ENCODE results near the gene TMEM255B.
"Not testable (repeated sequence)": the region's sequence is repeated elsewhere in the genome, so short reads cannot be mapped to it uniquely, and the experiment has no call there.

The TMEM255B gene

GRCh38 chr13:113794086-113794485, 35.1 kb downstream of the TMEM255B start:
- TF ChIP-seq, protein P1, sequence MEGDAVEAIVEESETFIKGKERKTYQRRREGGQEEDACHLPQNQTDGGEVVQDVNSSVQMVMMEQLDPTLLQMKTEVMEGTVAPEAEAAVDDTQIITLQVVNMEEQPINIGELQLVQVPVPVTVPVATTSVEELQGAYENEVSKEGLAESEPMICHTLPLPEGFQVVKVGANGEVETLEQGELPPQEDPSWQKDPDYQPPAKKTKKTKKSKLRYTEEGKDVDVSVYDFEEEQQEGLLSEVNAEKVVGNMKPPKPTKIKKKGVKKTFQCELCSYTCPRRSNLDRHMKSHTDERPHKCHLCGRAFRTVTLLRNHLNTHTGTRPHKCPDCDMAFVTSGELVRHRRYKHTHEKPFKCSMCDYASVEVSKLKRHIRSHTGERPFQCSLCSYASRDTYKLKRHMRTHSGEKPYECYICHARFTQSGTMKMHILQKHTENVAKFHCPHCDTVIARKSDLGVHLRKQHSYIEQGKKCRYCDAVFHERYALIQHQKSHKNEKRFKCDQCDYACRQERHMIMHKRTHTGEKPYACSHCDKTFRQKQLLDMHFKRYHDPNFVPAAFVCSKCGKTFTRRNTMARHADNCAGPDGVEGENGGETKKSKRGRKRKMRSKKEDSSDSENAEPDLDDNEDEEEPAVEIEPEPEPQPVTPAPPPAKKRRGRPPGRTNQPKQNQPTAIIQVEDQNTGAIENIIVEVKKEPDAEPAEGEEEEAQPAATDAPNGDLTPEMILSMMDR (IDR thresholded peaks at IDR 0.05; ENCODE audit: low read length), result no peak
- TF ChIP-seq EZH2 (IDR thresholded peaks at IDR 0.05; ENCODE audit: borderline replicate concordance, low read length), result no peak
- Histone ChIP-seq H3K79me2 (ENCODE audit: insufficient read depth, low read length) (no peaks in the 10 kb centered on the region), H3K4me2 (ENCODE audit: low read length) (no peak overlapping the region), H3K27me3 (ENCODE audit: insufficient read depth, low read length) (no peaks in the 10 kb centered on the region), H3K9me3 (ENCODE audit: low read length) (no peaks in the 10 kb centered on the region), H3K4me1 (ENCODE audit: insufficient read depth, low read length, severe bottlenecking) (no peaks in the 10 kb centered on the region), H3K9me2 (ENCODE audit: low read depth, low read length) (no peaks in the 10 kb centered on the region), H3K9ac (ENCODE audit: low read length) (no peak overlapping the region), H3K27ac (ENCODE audit: low read depth, low read length, poor library complexity, severe bottlenecking) (no peak overlapping the region), H2AFZ (ENCODE audit: low read length) (no peak overlapping the region), H3K4me3 (ENCODE audit: low read depth, low read length, poor library complexity, severe bottlenecking) (no peak overlapping the region), H3K36me3 (ENCODE audit: insufficient read depth, low read length) (no peaks in the 10 kb centered on the region), H3F3A (ENCODE audit: insufficient read depth, low read length) (no peaks in the 10 kb centered on the region), H4K20me1 (ENCODE audit: insufficient read depth, low read length) (no peaks in the 10 kb centered on the region)

DNA sequence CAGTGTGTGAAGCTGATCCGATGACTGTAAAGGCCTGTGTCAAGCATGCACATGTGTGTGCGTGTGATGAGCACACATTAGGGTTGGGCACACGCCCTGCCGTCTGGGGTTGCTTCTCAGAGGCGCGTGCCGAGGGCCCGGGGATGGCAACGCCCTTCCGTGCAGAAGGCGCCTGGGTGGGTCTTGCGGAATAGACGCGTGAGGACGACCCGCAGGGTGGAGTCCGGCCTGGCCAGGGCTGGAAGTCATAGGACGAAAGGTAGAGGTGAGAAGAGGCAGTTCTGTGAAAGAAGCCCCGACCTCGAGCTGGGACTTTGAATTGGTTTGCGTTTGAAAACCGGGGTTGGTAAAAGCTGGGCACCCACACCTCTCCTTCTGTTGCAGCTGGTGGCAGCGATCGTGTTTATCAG, 35.7 kb downstream of the TMEM255B start:
- H3K9me3 ChIP-seq (ENCODE audit: low read length), result no peaks in the 10 kb centered on the region
- H3K79me2 ChIP-seq (ENCODE audit: insufficient read depth, low read length), result no peaks in the 10 kb centered on the region
- no peaks in the 10 kb centered on the region for H3K36me3 ChIP-seq (ENCODE audit: insufficient read depth, low read length)
- no peaks in the 10 kb centered on the region; the same call in 1 of the 2 replicates for H3K27me3 ChIP-seq (ENCODE audit: insufficient read depth, low read length)
- H3K4me3 ChIP-seq (ENCODE audit: low read depth, low read length, poor library complexity, severe bottlenecking), result no peak overlapping the region
- no peaks in the 10 kb centered on the region for H4K20me1 ChIP-seq (ENCODE audit: insufficient read depth, low read length)
- no peak overlapping the region for H2AFZ ChIP-seq (ENCODE audit: low read length)
- no peak overlapping the region for H3K27ac ChIP-seq (ENCODE audit: low read depth, low read length, poor library complexity, severe bottlenecking)
- no peaks in the 10 kb centered on the region for H3K4me1 ChIP-seq (ENCODE audit: insufficient read depth, low read length, severe bottlenecking)
- no peak overlapping the region for H3K9ac ChIP-seq (ENCODE audit: low read length)
- no peaks in the 10 kb centered on the region for H3K9me2 ChIP-seq (ENCODE audit: low read depth, low read length)
- H3F3A ChIP-seq (ENCODE audit: insufficient read depth, low read length), result no peaks in the 10 kb centered on the region
- no peak overlapping the region for H3K4me2 ChIP-seq (ENCODE audit: low read length)
- TF ChIP-seq, protein P1 (IDR thresholded peaks at IDR 0.05; ENCODE audit: low read length), result no peak
- no peak for TF ChIP-seq EZH2 (IDR thresholded peaks at IDR 0.05; ENCODE audit: borderline replicate concordance, low read length)

GRCh38 chr13:113795362-113795761, 36.3 kb downstream of the TMEM255B start:
- H3K4me2 ChIP-seq (ENCODE audit: low read length); H3K79me2 ChIP-seq (ENCODE audit: insufficient read depth, low read length); H2AFZ ChIP-seq (ENCODE audit: low read length); H3K4me3 ChIP-seq (ENCODE audit: low read depth, low read length, poor library complexity, severe bottlenecking); H3F3A ChIP-seq (ENCODE audit: insufficient read depth, low read length); H3K4me1 ChIP-seq (ENCODE audit: insufficient read depth, low read length, severe bottlenecking); H3K27me3 ChIP-seq (ENCODE audit: insufficient read depth, low read length); H3K9ac ChIP-seq (ENCODE audit: low read length); H3K9me2 ChIP-seq (ENCODE audit: low read depth, low read length); H3K9me3 ChIP-seq (ENCODE audit: low read length); H3K27ac ChIP-seq (ENCODE audit: low read depth, low read length, poor library complexity, severe bottlenecking); H3K36me3 ChIP-seq (ENCODE audit: insufficient read depth, low read length); H4K20me1 ChIP-seq (ENCODE audit: insufficient read depth, low read length): not testable (repeated sequence)

DNA sequence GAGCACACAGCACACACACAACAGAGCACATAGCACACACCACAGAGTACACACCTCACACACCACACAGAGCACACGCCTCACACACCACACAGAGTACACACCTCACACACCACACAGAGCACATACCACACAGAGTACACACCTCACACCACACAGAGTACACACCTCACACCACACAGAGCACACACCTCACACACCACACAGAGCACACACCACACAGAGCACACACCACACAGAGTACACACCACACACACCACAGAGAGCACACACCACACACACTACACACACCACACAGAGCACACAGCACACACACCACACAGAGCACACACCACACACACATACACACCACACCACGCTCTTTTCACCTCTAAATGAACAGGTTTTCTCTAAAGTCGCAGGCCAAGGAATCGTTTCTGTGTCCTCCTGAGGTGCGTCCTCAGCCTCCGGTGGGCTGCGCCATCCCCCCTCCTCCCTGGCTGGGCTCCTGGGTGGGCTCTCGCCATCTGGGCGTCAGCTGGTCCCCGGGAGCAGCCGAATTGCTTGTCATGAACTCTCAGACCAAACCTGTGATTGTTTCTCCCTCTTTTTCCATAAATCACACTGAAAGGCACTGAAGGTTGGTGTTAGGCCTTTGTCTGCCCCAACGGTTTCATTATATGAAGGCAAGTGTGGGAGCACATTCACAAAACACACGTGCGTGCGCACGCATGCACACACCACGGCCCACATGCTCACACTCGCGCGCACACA, 37.4 kb downstream of the TMEM255B start:
- H3K9me2 ChIP-seq (ENCODE audit: low read depth, low read length), result no peaks in the 10 kb centered on the region
- H3K4me2 ChIP-seq (ENCODE audit: low read length), result no peak overlapping the region
- no peaks in the 10 kb centered on the region for H4K20me1 ChIP-seq (ENCODE audit: insufficient read depth, low read length)
- H3K4me3 ChIP-seq (ENCODE audit: low read depth, low read length, poor library complexity, severe bottlenecking), result no peak overlapping the region
- H2AFZ ChIP-seq (ENCODE audit: low read length), result no peak overlapping the region
- no peaks in the 10 kb centered on the region; the same call in 1 of the 2 replicates for H3K27me3 ChIP-seq (ENCODE audit: insufficient read depth, low read length)
- no peaks in the 10 kb centered on the region for H3K4me1 ChIP-seq (ENCODE audit: insufficient read depth, low read length, severe bottlenecking)
- no peak for TF ChIP-seq EZH2 (IDR thresholded peaks at IDR 0.05; ENCODE audit: borderline replicate concordance, low read length)
- TF ChIP-seq, protein P1 (IDR thresholded peaks at IDR 0.05; ENCODE audit: low read length), result no peak
- no peaks in the 10 kb centered on the region for H3K79me2 ChIP-seq (ENCODE audit: insufficient read depth, low read length)
- H3K9me3 ChIP-seq (ENCODE audit: low read length), result no peaks in the 10 kb centered on the region
- H3K9ac ChIP-seq (ENCODE audit: low read length), result no peak overlapping the region
- no peaks in the 10 kb centered on the region for H3F3A ChIP-seq (ENCODE audit: insufficient read depth, low read length)
- no peak overlapping the region for H3K27ac ChIP-seq (ENCODE audit: low read depth, low read length, poor library complexity, severe bottlenecking)
- H3K36me3 ChIP-seq (ENCODE audit: insufficient read depth, low read length), result no peaks in the 10 kb centered on the region

Data from OCI-LY1 (cell line).